HEK293 (cell line): ENCODE data around the gene TMEM143.

ENCODE experiments used
- CTCF ChIA-PET: fragments of 350-600 bp; formaldehyde crosslinking; extraction: SDS; loops from one replicate; lab custom pipeline; 2021; ENCODE audit warnings: antibody characterized with exemption; lab: Yijun Ruan, JAX
- POLR2A ChIA-PET: fragments of 300-600 bp; formaldehyde crosslinking; extraction: SDS; loops from one replicate; lab custom pipeline; 2020; ENCODE audit warnings: antibody characterized with exemption, inconsistent platforms; lab: Yijun Ruan, JAX
- H3K27ac ChIP-seq: fragments of 200-500 bp; sonication (Bioruptor generic); 2 replicates; pipeline ENCODE4 v1.5.1; 2014; ENCODE audit warnings: low read depth, low read length, control low read depth, inconsistent platforms; ENCODE audit errors: extremely low read depth
- H3K36me3 ChIP-seq, 2 experiments: fragments of 200-500 bp in 1 of 2; sonication (Bioruptor generic) in 1 of 2; 1 replicate in 1 of 2; 2 replicates in 1 of 2; pipeline ENCODE4 v1.5.1; 2014 to 2017; ENCODE audit warnings: inconsistent platforms in 2 of 2, low read length in 2 of 2; ENCODE audit not compliant: control insufficient read depth in 2 of 2, insufficient read depth in 1 of 2
- H3K4me1 ChIP-seq: fragments of 200-500 bp; sonication (Bioruptor generic); 2 replicates; pipeline ENCODE4 v1.5.1; 2014; ENCODE audit warnings: mild to moderate bottlenecking, low read length, inconsistent platforms; ENCODE audit not compliant: control insufficient read depth, insufficient read depth
- H3K4me3 ChIP-seq: 2 replicates; pipeline ENCODE4 v1.5.1; 2011; ENCODE audit warnings: low read depth, mild to moderate bottlenecking, control low read depth, low read length, moderate library complexity
- H3K9me3 ChIP-seq: fragments of 200-500 bp; sonication (Bioruptor generic); 2 replicates; pipeline ENCODE4 v1.5.1; 2014; ENCODE audit warnings: low read depth, low read length, inconsistent platforms; ENCODE audit not compliant: control insufficient read depth, insufficient read depth
- GLI2 ChIP-seq: fragments of 450-650 bp; formaldehyde crosslinking; IDR thresholded peaks from 2 replicates; pipeline ENCODE4; 2017; ENCODE audit warnings: missing biosample characterization, missing genetic modification characterization, low read depth, borderline replicate concordance
- HOXD13 ChIP-seq: sonication (generic); formaldehyde crosslinking; IDR thresholded peaks from 2 replicates; pipeline ENCODE4 v1.8.0; 2022; ENCODE audit warnings: missing genetic modification reagents, borderline replicate concordance
- KLF7 ChIP-seq: fragments of 450-650 bp; formaldehyde crosslinking; IDR thresholded peaks from 2 replicates; pipeline ENCODE4 v1.5.1; 2016; ENCODE audit warnings: missing biosample characterization, missing genetic modification characterization, borderline replicate concordance
- MEIS1 ChIP-seq: sonication (generic); formaldehyde crosslinking; IDR thresholded peaks from 2 replicates; pipeline ENCODE4 v1.8.1; 2022; ENCODE audit warnings: missing genetic modification reagents, mild to moderate bottlenecking, borderline replicate concordance
- MYNN ChIP-seq: fragments of 450-650 bp; formaldehyde crosslinking; IDR thresholded peaks from 2 replicates; pipeline ENCODE4 v1.5.1; 2016; ENCODE audit warnings: missing biosample characterization, missing genetic modification characterization, borderline replicate concordance
- ZBTB17 ChIP-seq: fragments of 450-650 bp; formaldehyde crosslinking; IDR thresholded peaks from 2 replicates; pipeline ENCODE4 v1.5.1; 2016; ENCODE audit warnings: missing biosample characterization, missing genetic modification characterization
- ZBTB7A ChIP-seq: fragments of 450-650 bp; formaldehyde crosslinking; IDR thresholded peaks from 2 replicates; pipeline ENCODE4 v1.5.1; 2016; ENCODE audit warnings: low read depth, missing biosample characterization, missing genetic modification characterization
- ZEB2 ChIP-seq: fragments of 450-650 bp; formaldehyde crosslinking; IDR thresholded peaks from 2 replicates; pipeline ENCODE4 v1.5.1; 2016; ENCODE audit warnings: missing biosample characterization, missing genetic modification characterization
- ZNF10 ChIP-seq: fragments of 450-650 bp; formaldehyde crosslinking; IDR thresholded peaks from 2 replicates; pipeline ENCODE4 v1.5.1; 2017; ENCODE audit warnings: missing biosample characterization, missing genetic modification characterization
- ZNF138 ChIP-seq: fragments of 450-650 bp; formaldehyde crosslinking; IDR thresholded peaks from 2 replicates; pipeline ENCODE4 v1.5.1; 2016; ENCODE audit warnings: missing biosample characterization, missing genetic modification characterization, borderline replicate concordance
- ZNF211 ChIP-seq: fragments of 450-650 bp; formaldehyde crosslinking; IDR thresholded peaks from 2 replicates; pipeline ENCODE4 v1.5.1; 2016; ENCODE audit warnings: low read depth, missing biosample characterization, missing genetic modification characterization
- ZNF24 ChIP-seq: fragments of 450-650 bp; formaldehyde crosslinking; IDR thresholded peaks from 2 replicates; pipeline ENCODE4 v1.5.1; 2016; ENCODE audit warnings: missing biosample characterization, missing genetic modification characterization
- ZNF274 ChIP-seq, 2 experiments: fragments of 200-500 bp in 1 of 2; fragments of 450-650 bp in 1 of 2; sonication (Bioruptor generic) in 1 of 2; formaldehyde crosslinking in 1 of 2; IDR thresholded peaks; 2 replicates each; pipeline versions ENCODE4 v1.5.1 to v1.6.1; 2014 to 2016; ENCODE audit warnings: borderline replicate concordance in 1 of 2, inconsistent platforms in 1 of 2, low read length in 1 of 2, missing biosample characterization in 1 of 2, missing genetic modification characterization in 1 of 2
- ZNF341 ChIP-seq: fragments of 450-650 bp; formaldehyde crosslinking; IDR thresholded peaks from 2 replicates; pipeline ENCODE4; 2016; ENCODE audit warnings: low read depth, missing biosample characterization, missing genetic modification characterization
- ZNF473 ChIP-seq: fragments of 450-650 bp; formaldehyde crosslinking; IDR thresholded peaks from 2 replicates; pipeline ENCODE4 v1.5.1; 2017; ENCODE audit warnings: missing biosample characterization, missing genetic modification characterization
- ZNF521 ChIP-seq: fragments of 450-650 bp; formaldehyde crosslinking; IDR thresholded peaks from 2 replicates; pipeline ENCODE4 v1.5.1; 2017; ENCODE audit warnings: missing biosample characterization, mild to moderate bottlenecking, missing genetic modification characterization
- ZNF529 ChIP-seq: fragments of 450-650 bp; formaldehyde crosslinking; IDR thresholded peaks from 2 replicates; pipeline ENCODE4 v1.5.1; 2017; ENCODE audit warnings: missing genetic modification characterization, missing biosample characterization; ENCODE audit not compliant: insufficient replicate concordance
- ZNF544 ChIP-seq: fragments of 450-650 bp; formaldehyde crosslinking; IDR thresholded peaks from 2 replicates; pipeline ENCODE4 v1.5.0; 2017; ENCODE audit warnings: missing biosample characterization, missing genetic modification characterization
- ZNF555 ChIP-seq: fragments of 450-650 bp; formaldehyde crosslinking; conservative IDR thresholded peaks from 2 replicates; pipeline ENCODE4 v1.5.1; 2017; ENCODE audit warnings: missing biosample characterization, mild to moderate bottlenecking, missing genetic modification characterization, inconsistent platforms
- ZNF561 ChIP-seq: fragments of 450-650 bp; IDR thresholded peaks from 2 replicates; pipeline ENCODE4 v1.5.1; 2018; ENCODE audit warnings: missing biosample characterization, missing genetic modification characterization, borderline replicate concordance
- ZNF571 ChIP-seq: fragments of 450-650 bp; formaldehyde crosslinking; IDR thresholded peaks from 2 replicates; pipeline ENCODE4 v1.5.0; 2017; ENCODE audit warnings: missing biosample characterization, missing genetic modification characterization
- ZNF600 ChIP-seq: fragments of 450-650 bp; formaldehyde crosslinking; IDR thresholded peaks from 2 replicates; pipeline ENCODE4 v1.5.1; 2016; ENCODE audit warnings: missing biosample characterization, missing genetic modification characterization
- ZNF621 ChIP-seq: fragments of 450-650 bp; formaldehyde crosslinking; IDR thresholded peaks from 2 replicates; pipeline ENCODE4 v1.5.1; 2017; ENCODE audit warnings: missing biosample characterization, missing genetic modification characterization
- ZNF660 ChIP-seq: fragments of 450-650 bp; IDR thresholded peaks from 2 replicates; pipeline ENCODE4 v1.5.1; 2018; ENCODE audit warnings: missing biosample characterization, mild to moderate bottlenecking, missing genetic modification characterization
- ZNF664 ChIP-seq: fragments of 450-650 bp; formaldehyde crosslinking; IDR thresholded peaks from 2 replicates; pipeline ENCODE4 v1.5.1; 2016; ENCODE audit warnings: missing biosample characterization, missing genetic modification characterization
- ZNF768 ChIP-seq: fragments of 450-650 bp; formaldehyde crosslinking; IDR thresholded peaks from 2 replicates; pipeline ENCODE4 v1.5.1; 2018; ENCODE audit warnings: missing biosample characterization, mild to moderate bottlenecking, missing genetic modification characterization
- TF ChIP-seq, protein P1 (sequence below): fragments of 450-650 bp; formaldehyde crosslinking; IDR thresholded peaks from 2 replicates; pipeline ENCODE4 v1.5.1; 2017; ENCODE audit warnings: missing biosample characterization, missing genetic modification characterization

The TMEM143 gene

DNA sequence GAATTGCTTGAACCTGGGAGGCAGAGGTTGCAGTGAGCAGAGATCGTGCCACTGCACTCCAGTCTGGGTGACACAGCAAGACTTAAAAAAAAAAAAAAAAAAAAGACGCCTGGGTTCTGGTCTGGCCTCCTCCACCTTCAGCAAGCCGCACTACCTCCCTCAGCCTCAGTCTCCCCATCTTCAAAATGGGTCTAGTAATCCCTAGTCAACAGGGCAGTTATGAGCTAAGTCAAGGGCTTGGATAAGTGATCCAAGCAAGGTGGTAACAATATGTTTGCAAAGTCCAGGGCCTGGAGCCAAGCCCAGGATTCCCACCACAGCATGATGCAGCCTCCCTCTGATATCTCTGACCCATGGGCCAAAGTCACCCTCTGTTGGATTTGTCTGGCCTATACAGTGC, 23.2 kb upstream of the TMEM143 start (continued):
- TF ChIP-seq ZNF138 (tag by site-specific recombination) (no peak), MYNN (tag by site-specific recombination) (no peak), ZNF529 (no peak), ZNF660 (tag by site-specific recombination) (no peak), ZEB2 (tag by site-specific recombination) (no peak), KLF7 (tag by site-specific recombination) (no peak), ZNF274 (IDR thresholded peaks at IDR 0.05; ENCODE audit: low read length) (no peak), ZNF274 (tag by site-specific recombination; IDR thresholded peaks at IDR 0.05; ENCODE audit: borderline replicate concordance) (no peak), MEIS1 (CRISPR knock-in tag) (no peak), ZNF571 (tag by site-specific recombination) (no peak), ZNF768 (tag by site-specific recombination) (no peak)

- no peaks in the 10 kb centered on the region for H3K4me1 ChIP-seq
- no peak overlapping the region for H3K27ac ChIP-seq
- no peaks in the 10 kb centered on the region for H3K9me3 ChIP-seq
- TF ChIP-seq, protein P1, sequence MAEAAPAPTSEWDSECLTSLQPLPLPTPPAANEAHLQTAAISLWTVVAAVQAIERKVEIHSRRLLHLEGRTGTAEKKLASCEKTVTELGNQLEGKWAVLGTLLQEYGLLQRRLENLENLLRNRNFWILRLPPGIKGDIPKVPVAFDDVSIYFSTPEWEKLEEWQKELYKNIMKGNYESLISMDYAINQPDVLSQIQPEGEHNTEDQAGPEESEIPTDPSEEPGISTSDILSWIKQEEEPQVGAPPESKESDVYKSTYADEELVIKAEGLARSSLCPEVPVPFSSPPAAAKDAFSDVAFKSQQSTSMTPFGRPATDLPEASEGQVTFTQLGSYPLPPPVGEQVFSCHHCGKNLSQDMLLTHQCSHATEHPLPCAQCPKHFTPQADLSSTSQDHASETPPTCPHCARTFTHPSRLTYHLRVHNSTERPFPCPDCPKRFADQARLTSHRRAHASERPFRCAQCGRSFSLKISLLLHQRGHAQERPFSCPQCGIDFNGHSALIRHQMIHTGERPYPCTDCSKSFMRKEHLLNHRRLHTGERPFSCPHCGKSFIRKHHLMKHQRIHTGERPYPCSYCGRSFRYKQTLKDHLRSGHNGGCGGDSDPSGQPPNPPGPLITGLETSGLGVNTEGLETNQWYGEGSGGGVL (tag by site-specific recombination), result no peak
- TF ChIP-seq ZNF473 (tag by site-specific recombination), result no peak
- TF ChIP-seq ZNF341, result no peak
- POLR2A ChIA-PET, result interaction anchor here (0.8 to 1.3 kb wide), 2 partner anchors 22 kb away, joined by 3 to 4 read pairs; partner anchors contain the start of genes SYNGR4 and TMEM143
- H3K36me3 ChIP-seq, result peaks cover 74 to 80% of the 10 kb centered on the region in 2 experiments
- CTCF ChIA-PET, result interaction anchor here (0.5 to 1.8 kb wide), 3 partner anchors 19 to 203 kb away, joined by 3 to 5 read pairs (median 4); no protein-coding TSS in a partner anchor
- no peak overlapping the region for H3K4me3 ChIP-seq
Observed at GRCh38 chr19:48385461-48386087, 21.8 kb upstream of the TMEM143 start.

GRCh38 chr19:48382286-48382685, 18.5 kb upstream of the TMEM143 start:
- TF ChIP-seq HOXD13 (CRISPR knock-in tag), result no peak
- TF ChIP-seq GLI2 (tag by site-specific recombination), result no peak
- TF ChIP-seq ZNF664 (tag by site-specific recombination), result no peak
- TF ChIP-seq ZNF211 (tag by site-specific recombination), result no peak
- TF ChIP-seq ZNF555 (tag by site-specific recombination), result no peak
- TF ChIP-seq ZNF621 (tag by site-specific recombination), result no peak
- no peak for TF ChIP-seq ZNF544 (tag by site-specific recombination)
- no peak for TF ChIP-seq ZBTB17 (tag by site-specific recombination)
- no peak for TF ChIP-seq ZNF600 (tag by site-specific recombination)
- TF ChIP-seq ZNF24 (tag by site-specific recombination), result no peak
- no peak for TF ChIP-seq ZNF341
- no peak for TF ChIP-seq ZNF521 (tag by site-specific recombination)
- TF ChIP-seq ZBTB7A, result no peak
- no peak for TF ChIP-seq ZNF10
- no peak for TF ChIP-seq ZNF561 (tag by site-specific recombination)
- peaks cover 50 to 57% of the 10 kb centered on the region in 2 experiments for H3K36me3 ChIP-seq
- H3K9me3 ChIP-seq, result no peaks in the 10 kb centered on the region
- CTCF ChIA-PET, result interaction anchor here (2.0 kb wide), 1 partner anchor 9 kb away, joined by 14 read pairs; the partner anchor contains the start of gene KDELR1
- H3K4me3 ChIP-seq, result no peak overlapping the region
- no peak overlapping the region for H3K27ac ChIP-seq
- POLR2A ChIA-PET, result no interaction called here
- no peaks in the 10 kb centered on the region for H3K4me1 ChIP-seq
